IMR-90 (cell line): Measurements from ENCODE around the gene TMEM239. TPM values are rescaled to one million over a fixed set of nuclear protein-coding genes. Genes with fewer than 3 reads are reported as not detected.

Experiments used
- ATAC-seq: fragments of 200-7000 bp; cut with Tn5 transposase; 2 replicates; pipeline ENCODE4 v1.9.1; 2020; ENCODE audit warnings: low read depth, mild to moderate bottlenecking, moderate library complexity
- BruUV-seq: library from RNA; stranded (reverse); fragments of 400-500 nt; replicated peaks from 2 replicates; lab custom pipeline; 2021; lab: Mats Ljungman, UMichigan
- CTCF ChIA-PET: fragments of 300-600 bp; formaldehyde crosslinking; extraction: SDS; loops from one replicate; lab custom pipeline; 2021; ENCODE audit warnings: antibody characterized with exemption; lab: Yijun Ruan, JAX
- POLR2A ChIA-PET: fragments of 300-600 bp; sonication (Branson Sonifier 250); formaldehyde crosslinking; loops from one replicate; lab custom pipeline; 2022; ENCODE audit warnings: antibody characterized with exemption; ENCODE audit not compliant: unreplicated experiment; lab: Charles Lee
- DNase-seq: peaks from one replicate; pipeline ENCODE4 v3.0.0; 2013
- H2AFZ ChIP-seq: replicated peaks from 2 replicates; pipeline ENCODE3; 2013; ENCODE audit warnings: low read length, mild to moderate bottlenecking; ENCODE audit not compliant: poor library complexity
- H2AK5ac ChIP-seq: 2 replicates; pipeline ENCODE4 v1.6.1; 2013; ENCODE audit warnings: low read depth, low read length, inconsistent platforms
- H2AK9ac ChIP-seq: replicated peaks from 2 replicates; pipeline ENCODE3; 2013; ENCODE audit warnings: mild to moderate bottlenecking, low read depth, low read length, moderate library complexity; ENCODE audit not compliant: poor library complexity
- H2BK120ac ChIP-seq: 2 replicates; pipeline ENCODE4 v1.6.1; 2013; ENCODE audit warnings: low read depth, low read length, inconsistent platforms
- H2BK15ac ChIP-seq: 3 replicates; pipeline ENCODE4 v1.6.1; 2013; ENCODE audit warnings: low read depth, low read length, inconsistent platforms
- H2BK20ac ChIP-seq: 2 replicates; pipeline ENCODE4 v1.6.1; 2013; ENCODE audit warnings: low read depth, mild to moderate bottlenecking, inconsistent platforms, low read length, moderate library complexity
- H2BK5ac ChIP-seq: 2 replicates; pipeline ENCODE4 v1.6.1; 2013; ENCODE audit warnings: mild to moderate bottlenecking, low read depth, low read length, inconsistent platforms; ENCODE audit not compliant: poor library complexity, severe bottlenecking
- H3K14ac ChIP-seq: replicated peaks from 2 replicates; pipeline ENCODE4 v1.6.1; 2013; ENCODE audit warnings: low read depth, low read length, inconsistent platforms
- H3K18ac ChIP-seq: 2 replicates; pipeline ENCODE4 v1.6.1; 2013; ENCODE audit warnings: low read depth, low read length, control low read depth
- H3K23ac ChIP-seq: 2 replicates; pipeline ENCODE4 v1.6.1; 2013; ENCODE audit warnings: low read depth, low read length, inconsistent platforms
- H3K27ac ChIP-seq: 2 replicates; pipeline ENCODE4 v1.5.1; 2013; ENCODE audit warnings: mild to moderate bottlenecking, control low read depth, low read length; ENCODE audit not compliant: insufficient read depth
- H3K27me3 ChIP-seq: 2 replicates; pipeline ENCODE4 v1.6.1; 2013; ENCODE audit warnings: low read length; ENCODE audit not compliant: control insufficient read depth, insufficient read depth
- H3K36me3 ChIP-seq: 2 replicates; pipeline ENCODE4 v1.6.1; 2013; ENCODE audit warnings: low read length, mixed read lengths; ENCODE audit not compliant: control insufficient read depth, insufficient read depth
- H3K4ac ChIP-seq: 2 replicates; pipeline ENCODE4 v1.6.1; 2013; ENCODE audit warnings: low read depth, low read length, inconsistent platforms
- H3K4me1 ChIP-seq: 2 replicates; pipeline ENCODE4 v1.6.1; 2013; ENCODE audit warnings: low read length, mixed read lengths; ENCODE audit not compliant: control insufficient read depth, insufficient read depth
- H3K4me2 ChIP-seq: 2 replicates; pipeline ENCODE4 v1.6.1; 2013; ENCODE audit warnings: low read depth, mild to moderate bottlenecking, control low read depth, low read length, moderate library complexity
- H3K4me3 ChIP-seq: 2 replicates; pipeline ENCODE4 v1.5.1; 2013; ENCODE audit warnings: low read depth, mild to moderate bottlenecking, control low read depth, low read length, moderate library complexity; ENCODE audit not compliant: insufficient read depth
- H3K56ac ChIP-seq: 2 replicates; pipeline ENCODE4 v1.6.1; 2013; ENCODE audit warnings: low read length, inconsistent platforms; ENCODE audit not compliant: insufficient read depth; ENCODE audit errors: extremely low read depth
- H3K79me1 ChIP-seq, 2 experiments: 2 replicates each; pipeline ENCODE4 v1.6.1; 2013; ENCODE audit warnings: low read length in 2 of 2, inconsistent platforms in 1 of 2, low read depth in 1 of 2
- H3K9ac ChIP-seq: 2 replicates; pipeline ENCODE4 v1.6.1; 2013; ENCODE audit warnings: low read depth, low read length, control low read depth
- H3K9me1 ChIP-seq: 2 replicates; pipeline ENCODE4 v1.6.1; 2013; ENCODE audit warnings: low read length, inconsistent platforms; ENCODE audit not compliant: insufficient read depth
- H3K9me3 ChIP-seq: 2 replicates; pipeline ENCODE4 v1.6.1; 2013; ENCODE audit warnings: low read length; ENCODE audit not compliant: control insufficient read depth, insufficient read depth
- H4K20me1 ChIP-seq: 2 replicates; pipeline ENCODE4 v1.6.1; 2013; ENCODE audit warnings: low read length, inconsistent platforms; ENCODE audit not compliant: insufficient read depth
- H4K5ac ChIP-seq: 2 replicates; pipeline ENCODE4 v1.6.1; 2013; ENCODE audit warnings: mild to moderate bottlenecking, low read depth, low read length, control low read depth
- H4K8ac ChIP-seq, 2 experiments: 2 replicates each; pipeline ENCODE4 v1.6.1; 2013; ENCODE audit warnings: low read depth in 2 of 2, low read length in 2 of 2, control low read depth in 1 of 2, inconsistent platforms in 1 of 2
- H4K91ac ChIP-seq: 2 replicates; pipeline ENCODE4 v1.6.1; 2013; ENCODE audit warnings: low read depth, low read length, inconsistent platforms; ENCODE audit not compliant: insufficient read depth
- CEBPB ChIP-seq: IDR thresholded peaks from 2 replicates; pipeline ENCODE4 v1.6.1; 2012; ENCODE audit warnings: low read depth, low read length, improper control_type of control experiment
- CHD1 ChIP-seq: IDR thresholded peaks from 2 replicates; pipeline ENCODE4 v1.6.1; 2012; ENCODE audit warnings: low read depth, low read length, improper control_type of control experiment
- CTCF ChIP-seq: conservative IDR thresholded peaks from 2 replicates; pipeline ENCODE4 v1.5.1; 2012; ENCODE audit warnings: mild to moderate bottlenecking, low read depth, low read length, improper control_type of control experiment
- FOS ChIP-seq: fragments of 150-350 bp; IDR thresholded peaks from 2 replicates; pipeline ENCODE4 v1.6.1; 2016; ENCODE audit warnings: low read depth, low read length
- MAFK ChIP-seq: IDR thresholded peaks from 2 replicates; pipeline ENCODE4 v1.6.1; 2012; ENCODE audit warnings: low read depth, low read length, improper control_type of control experiment
- MAZ ChIP-seq: IDR thresholded peaks from 2 replicates; pipeline ENCODE4 v1.6.1; 2012; ENCODE audit warnings: low read depth, mild to moderate bottlenecking, low read length, improper control_type of control experiment, moderate library complexity, borderline replicate concordance
- MXI1 ChIP-seq: IDR thresholded peaks from 2 replicates; pipeline ENCODE4 v1.6.1; 2012; ENCODE audit warnings: low read depth, mild to moderate bottlenecking, low read length, moderate library complexity, borderline replicate concordance
- NFE2L2 ChIP-seq: fragments of 150-350 bp; IDR thresholded peaks from 2 replicates; pipeline ENCODE4 v1.6.1; 2016; ENCODE audit warnings: low read depth, mild to moderate bottlenecking, low read length
- POLR2A ChIP-seq: IDR thresholded peaks from 2 replicates; pipeline ENCODE4 v1.6.1; 2012; ENCODE audit warnings: mild to moderate bottlenecking, low read depth, low read length
- RAD21 ChIP-seq: IDR thresholded peaks from 2 replicates; pipeline ENCODE4 v1.6.1; 2012; ENCODE audit warnings: low read length, improper control_type of control experiment
- RCOR1 ChIP-seq: IDR thresholded peaks from 2 replicates; pipeline ENCODE4 v1.6.1; 2012; ENCODE audit warnings: mild to moderate bottlenecking, low read length, improper control_type of control experiment; ENCODE audit not compliant: insufficient replicate concordance
- RFX5 ChIP-seq: IDR thresholded peaks from 2 replicates; pipeline ENCODE4 v1.8.0; 2012; ENCODE audit warnings: low read depth, mild to moderate bottlenecking, low read length, moderate library complexity
- SMC3 ChIP-seq: fragments of 150-350 bp; IDR thresholded peaks from 2 replicates; pipeline ENCODE4 v1.6.1; 2016; ENCODE audit warnings: low read depth, mild to moderate bottlenecking, antibody characterized with exemption, low read length, moderate library complexity
- USF2 ChIP-seq: fragments of 150-350 bp; IDR thresholded peaks from 2 replicates; pipeline ENCODE4 v1.6.1; 2017; ENCODE audit warnings: mild to moderate bottlenecking, antibody characterized with exemption, low read length, low read depth
- WGBS, 2 experiments: methylation state at CpG; one replicate each; pipeline versions ENCODE4 v1.1.5 to v1.1.7; 2013; ENCODE audit warnings: missing lambda C conversion rate in 2 of 2; ENCODE audit not compliant: insufficient read length in 1 of 2; ENCODE audit errors: extremely low coverage in 2 of 2; 5-methylcytosine and 5-hydroxymethylcytosine counted together
- dilution Hi-C: fragments of 300-500 bp; cut with HindIII; formaldehyde crosslinking; loops from one replicate; pipeline ENCODE4 v1.14.3; 2018; ENCODE audit warnings: low sequenced_read_pairs; ENCODE audit not compliant: unreplicated experiment
- in situ Hi-C: fragments of 300-500 bp; cut with MboI; formaldehyde crosslinking; loops from 3 replicates; pipeline ENCODE4 v1.14.3; 2019; ENCODE audit warnings: low sequenced_read_pairs, inconsistent platforms, mixed read lengths
- intact Hi-C: fragments of 100-400 bp; cut with micrococcal nuclease; formaldehyde crosslinking; loops from 2 replicates; pipeline ENCODE4 v1.10.0; 2022
- polyA plus RNA-seq, 3 experiments: library from polyadenylated mRNA; depleted of rRNA; stranded (reverse); fragments of >200 nt; gene quantifications; 2 replicates each; pipeline ENCODE4 v1.2.3, GENCODE V29; 2012; ENCODE audit warnings: low replicate concordance in 1 of 3
- total RNA-seq: library from RNA; depleted of rRNA; stranded (reverse); fragments of >200 nt; gene quantifications from 2 replicates; pipeline ENCODE4 v1.2.3, GENCODE V29; 2012
- TF ChIP-seq, protein P1 (sequence below): fragments of 150-350 bp; IDR thresholded peaks from 2 replicates; pipeline ENCODE4 v1.6.1; 2016; ENCODE audit warnings: low read depth, mild to moderate bottlenecking, low read length, moderate library complexity, borderline replicate concordance

Gene TMEM239
- total and polyA plus RNA-seq, 2 of the 4 experiments (the other 2 are of a cell fraction): 0.32 TPM; not detected in 1

- no peak for DNase-seq
- POLR2A ChIA-PET: no interaction called here
- H2AK9ac ChIP-seq: no peak overlapping the region
Observed at GRCh38 chr20:2858591-2858990, 42.4 kb downstream of the TMEM239 start.

More at GRCh38 chr20:2858591-2858990, 42.4 kb downstream of the TMEM239 start:
- Histone ChIP-seq H4K8ac (no peak overlapping the region), H3K56ac (no peak overlapping the region), H3K23ac (no peak overlapping the region), H2BK20ac (no peak overlapping the region), H3K27ac (no peak overlapping the region), H3K36me3 (peaks cover 31% of the 10 kb centered on the region), H2AFZ (no peak overlapping the region), H2BK15ac (no peak overlapping the region), H3K9me3 (no peaks in the 10 kb centered on the region), H3K14ac (no peak overlapping the region), H3K4ac (no peak overlapping the region), H3K79me1 (peaks cover 0 to 43% of the 10 kb centered on the region in 2 experiments), H4K20me1 (peaks cover 12% of the 10 kb centered on the region), H3K4me3 (no peak overlapping the region), H3K18ac (no peak overlapping the region), H2BK5ac (no peak overlapping the region), H3K9me1 (peaks cover 10% of the 10 kb centered on the region), H4K91ac (no peak overlapping the region), H4K5ac (no peak overlapping the region), H3K9ac (no peak overlapping the region), H3K4me2 (no peak overlapping the region), H3K4me1 (no peaks in the 10 kb centered on the region), H2AK5ac (no peak overlapping the region), H3K27me3 (no peaks in the 10 kb centered on the region), H2BK120ac (no peak overlapping the region)
- no TSS peak for BruUV-seq
- WGBS, 2 experiments: no CpG with 5 or more reads among the region's 2 CpGs
- in situ Hi-C loops (no loop called here), intact Hi-C loops (no loop called here), dilution Hi-C loops (no loop called here)
- TF ChIP-seq RFX5 (no peak), RAD21 (no peak), MAZ (no peak), MXI1 (no peak), POLR2A (no peak), CHD1 (no peak), RCOR1 (no peak), MAFK (no peak), FOS (no peak), CEBPB (no peak), SMC3 (no peak), USF2 (no peak), CTCF (no peak), NFE2L2 (no peak)
- TF ChIP-seq, protein P1, sequence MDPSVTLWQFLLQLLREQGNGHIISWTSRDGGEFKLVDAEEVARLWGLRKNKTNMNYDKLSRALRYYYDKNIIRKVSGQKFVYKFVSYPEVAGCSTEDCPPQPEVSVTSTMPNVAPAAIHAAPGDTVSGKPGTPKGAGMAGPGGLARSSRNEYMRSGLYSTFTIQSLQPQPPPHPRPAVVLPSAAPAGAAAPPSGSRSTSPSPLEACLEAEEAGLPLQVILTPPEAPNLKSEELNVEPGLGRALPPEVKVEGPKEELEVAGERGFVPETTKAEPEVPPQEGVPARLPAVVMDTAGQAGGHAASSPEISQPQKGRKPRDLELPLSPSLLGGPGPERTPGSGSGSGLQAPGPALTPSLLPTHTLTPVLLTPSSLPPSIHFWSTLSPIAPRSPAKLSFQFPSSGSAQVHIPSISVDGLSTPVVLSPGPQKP: no peak
- CTCF ChIA-PET: no interaction called here
- ATAC-seq: no peak
